ENCODE data around the gene SORL1-AS1.

DNA sequence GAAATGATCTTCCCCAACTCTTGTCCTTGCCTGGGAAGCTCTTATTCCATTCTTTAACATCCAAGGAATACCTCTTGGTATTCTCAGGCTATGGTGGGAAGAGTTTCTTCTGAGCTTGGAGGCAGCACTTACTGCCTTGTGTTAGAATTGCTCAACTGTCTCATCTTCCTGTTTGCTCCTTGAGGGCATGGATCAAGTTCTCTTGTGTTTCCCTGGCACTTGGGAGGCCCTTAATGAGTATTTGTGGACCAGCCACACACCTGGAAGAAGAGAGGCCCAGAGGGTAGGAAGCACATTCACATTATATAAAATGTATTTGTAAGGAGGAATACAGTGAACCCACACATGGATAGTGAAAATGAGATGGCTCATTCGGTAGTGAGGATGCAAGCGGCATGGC, 3.4 kb upstream of the SORL1-AS1 start:
- no peak for TF ChIP-seq POLR2AphosphoS5 (IDR thresholded peaks at IDR 0.05; ENCODE audit: low read depth, low read length)
- TF ChIP-seq, protein P1, sequence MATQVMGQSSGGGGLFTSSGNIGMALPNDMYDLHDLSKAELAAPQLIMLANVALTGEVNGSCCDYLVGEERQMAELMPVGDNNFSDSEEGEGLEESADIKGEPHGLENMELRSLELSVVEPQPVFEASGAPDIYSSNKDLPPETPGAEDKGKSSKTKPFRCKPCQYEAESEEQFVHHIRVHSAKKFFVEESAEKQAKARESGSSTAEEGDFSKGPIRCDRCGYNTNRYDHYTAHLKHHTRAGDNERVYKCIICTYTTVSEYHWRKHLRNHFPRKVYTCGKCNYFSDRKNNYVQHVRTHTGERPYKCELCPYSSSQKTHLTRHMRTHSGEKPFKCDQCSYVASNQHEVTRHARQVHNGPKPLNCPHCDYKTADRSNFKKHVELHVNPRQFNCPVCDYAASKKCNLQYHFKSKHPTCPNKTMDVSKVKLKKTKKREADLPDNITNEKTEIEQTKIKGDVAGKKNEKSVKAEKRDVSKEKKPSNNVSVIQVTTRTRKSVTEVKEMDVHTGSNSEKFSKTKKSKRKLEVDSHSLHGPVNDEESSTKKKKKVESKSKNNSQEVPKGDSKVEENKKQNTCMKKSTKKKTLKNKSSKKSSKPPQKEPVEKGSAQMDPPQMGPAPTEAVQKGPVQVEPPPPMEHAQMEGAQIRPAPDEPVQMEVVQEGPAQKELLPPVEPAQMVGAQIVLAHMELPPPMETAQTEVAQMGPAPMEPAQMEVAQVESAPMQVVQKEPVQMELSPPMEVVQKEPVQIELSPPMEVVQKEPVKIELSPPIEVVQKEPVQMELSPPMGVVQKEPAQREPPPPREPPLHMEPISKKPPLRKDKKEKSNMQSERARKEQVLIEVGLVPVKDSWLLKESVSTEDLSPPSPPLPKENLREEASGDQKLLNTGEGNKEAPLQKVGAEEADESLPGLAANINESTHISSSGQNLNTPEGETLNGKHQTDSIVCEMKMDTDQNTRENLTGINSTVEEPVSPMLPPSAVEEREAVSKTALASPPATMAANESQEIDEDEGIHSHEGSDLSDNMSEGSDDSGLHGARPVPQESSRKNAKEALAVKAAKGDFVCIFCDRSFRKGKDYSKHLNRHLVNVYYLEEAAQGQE (IDR thresholded peaks at IDR 0.05; ENCODE audit: low read depth, low read length), result no peak
- TF ChIP-seq, protein P2, sequence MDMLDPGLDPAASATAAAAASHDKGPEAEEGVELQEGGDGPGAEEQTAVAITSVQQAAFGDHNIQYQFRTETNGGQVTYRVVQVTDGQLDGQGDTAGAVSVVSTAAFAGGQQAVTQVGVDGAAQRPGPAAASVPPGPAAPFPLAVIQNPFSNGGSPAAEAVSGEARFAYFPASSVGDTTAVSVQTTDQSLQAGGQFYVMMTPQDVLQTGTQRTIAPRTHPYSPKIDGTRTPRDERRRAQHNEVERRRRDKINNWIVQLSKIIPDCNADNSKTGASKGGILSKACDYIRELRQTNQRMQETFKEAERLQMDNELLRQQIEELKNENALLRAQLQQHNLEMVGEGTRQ (IDR thresholded peaks at IDR 0.05; ENCODE audit: borderline replicate concordance, low read depth, low read length), result no peak
- no peak for TF ChIP-seq CTCF (IDR thresholded peaks at IDR 0.05)

Data from SK-N-SH (cell line).